HCT116 (cell line): Measurements from ENCODE around the gene STIMATE. TPM values are rescaled to one million over a fixed set of nuclear protein-coding genes. Genes with fewer than 3 reads are reported as not detected.

Source experiments
- ATAC-seq: fragments of 200-7000 bp; cut with Tn5 transposase; 2 replicates; pipeline ENCODE4 v1.9.1; 2020; ENCODE audit warnings: mild to moderate bottlenecking, moderate library complexity
- BruUV-seq: library from RNA; stranded (reverse); fragments of 400-500 nt; replicated peaks from 2 replicates; lab custom pipeline; 2021; lab: Mats Ljungman, UMichigan
- CTCF ChIA-PET: fragments of 300-600 bp; sonication (Branson Sonifier 250); formaldehyde crosslinking; loops from one replicate; lab custom pipeline; 2021; ENCODE audit warnings: antibody characterized with exemption; lab: Charles Lee
- POLR2A ChIA-PET: fragments of 300-600, 350-600 bp; sonication (Branson Sonifier 250); formaldehyde crosslinking; loops from one replicate; lab custom pipeline; 2021; ENCODE audit warnings: antibody characterized with exemption; lab: Charles Lee
- RAD21 ChIA-PET, 2 experiments: fragments of 300-600 bp; sonication (Branson Sonifier 250); formaldehyde crosslinking; loops; one replicate each; lab custom pipeline; 2023; ENCODE audit warnings: low total read pairs in 2 of 2; ENCODE audit not compliant: uncharacterized antibody in 2 of 2, unreplicated experiment in 2 of 2, low non-redundant PET in 1 of 2; lab: Charles Lee
- DNase-seq: peaks from one replicate; pipeline ENCODE4 v3.0.0-alpha.2; 2010; ENCODE audit warnings: low read depth, low spot score
- H2AFZ ChIP-seq: fragments of 200-600 bp; shearing (Covaris generic), sonication (generic); 2 replicates; pipeline ENCODE4 v1.6.1; 2017; ENCODE audit warnings: low read depth, mixed run types, mixed read lengths, antibody characterized with exemption, low read length; ENCODE audit not compliant: poor library complexity, severe bottlenecking
- H3K27ac ChIP-seq: 2 replicates; pipeline ENCODE4 v1.5.1; 2012; ENCODE audit warnings: low read depth, low read length
- H3K27me3 ChIP-seq: fragments of 200-600 bp; sonication (generic); 2 replicates; pipeline ENCODE4 v1.6.1; 2016; ENCODE audit warnings: mixed run types, low read length, mixed read lengths; ENCODE audit not compliant: insufficient read depth
- H3K36me3 ChIP-seq, 2 experiments: fragments of 200-500 bp in 1 of 2; fragments of 200-600 bp in 1 of 2; sonication (Bioruptor generic) in 1 of 2; sonication (generic) in 1 of 2; 2 replicates each; pipeline versions ENCODE4 v1.5.1 to v1.6.1; 2014 to 2016; ENCODE audit warnings: low read length in 2 of 2, inconsistent platforms in 1 of 2, mixed read lengths in 1 of 2, mixed run types in 1 of 2; ENCODE audit not compliant: insufficient read depth in 2 of 2, control insufficient read depth in 1 of 2
- H3K4me1 ChIP-seq, 2 experiments: fragments of 200-600 bp in 1 of 2; sonication (generic) in 1 of 2; 2 replicates each; pipeline versions ENCODE4 v1.5.1 to v1.6.1; 2012 to 2017; ENCODE audit warnings: low read length in 2 of 2, inconsistent platforms in 1 of 2, mild to moderate bottlenecking in 1 of 2, mixed read lengths in 1 of 2, mixed run types in 1 of 2, moderate library complexity in 1 of 2; ENCODE audit not compliant: insufficient read depth in 2 of 2, control insufficient read depth in 1 of 2
- H3K4me2 ChIP-seq: fragments of 200-600 bp; sonication (generic); 2 replicates; pipeline ENCODE4 v1.6.1; 2017; ENCODE audit warnings: mixed run types, low read length, mixed read lengths
- H3K4me3 ChIP-seq, 2 experiments: fragments of 200-600 bp in 1 of 2; sonication (generic) in 1 of 2; replicated peaks in 1 of 2; 2 replicates each; pipeline ENCODE4 v1.5.1; 2011 to 2016; ENCODE audit warnings: low read length in 2 of 2, control low read depth in 1 of 2, low read depth in 1 of 2, mild to moderate bottlenecking in 1 of 2, mixed read lengths in 1 of 2, mixed run types in 1 of 2
- H3K79me2 ChIP-seq: fragments of 200-600 bp; sonication (generic); 2 replicates; pipeline ENCODE4 v1.6.1; 2017; ENCODE audit warnings: mild to moderate bottlenecking, mixed run types, low read length, moderate library complexity, mixed read lengths; ENCODE audit not compliant: insufficient read depth
- H3K9ac ChIP-seq: fragments of 200-600 bp; sonication (generic); 2 replicates; pipeline ENCODE4 v1.6.1; 2016; ENCODE audit warnings: low read length, mixed read lengths
- H3K9me2 ChIP-seq: fragments of 200-600 bp; sonication (generic), shearing (Covaris generic); 2 replicates; pipeline ENCODE4 v1.6.1; 2017; ENCODE audit warnings: mixed run types, mild to moderate bottlenecking, moderate library complexity; ENCODE audit not compliant: insufficient read depth
- H3K9me3 ChIP-seq, 2 experiments: fragments of 200-500 bp in 1 of 2; fragments of 200-600 bp in 1 of 2; sonication (Bioruptor generic) in 1 of 2; sonication (generic) in 1 of 2; 2 replicates each; pipeline ENCODE4 v1.6.1; 2014 to 2017; ENCODE audit warnings: low read length in 2 of 2, mixed read lengths in 2 of 2, inconsistent platforms in 1 of 2, low read depth in 1 of 2, mild to moderate bottlenecking in 1 of 2, mixed run types in 1 of 2, moderate library complexity in 1 of 2; ENCODE audit not compliant: control insufficient read depth in 1 of 2, insufficient read depth in 1 of 2
- H4K20me1 ChIP-seq: fragments of 200-600 bp; sonication (generic), shearing (Covaris generic); 2 replicates; pipeline ENCODE4 v1.6.1; 2017; ENCODE audit warnings: mixed run types, mild to moderate bottlenecking, moderate library complexity; ENCODE audit not compliant: insufficient read depth
- CBX3 ChIP-seq: IDR thresholded peaks from 2 replicates; pipeline ENCODE4 v1.6.1; 2012; ENCODE audit warnings: low read depth
- CEBPB ChIP-seq: IDR thresholded peaks from 2 replicates; pipeline ENCODE4 v1.6.1; 2012; ENCODE audit warnings: low read depth
- CTCF ChIP-seq, 3 experiments: fragments of 200-600 bp in 1 of 3; sonication (generic) in 1 of 3; IDR thresholded peaks in 2 of 3; conservative IDR thresholded peaks in 1 of 3; 2 replicates each; pipeline ENCODE4 v1.5.1; 2012 to 2017; ENCODE audit warnings: low read depth in 2 of 3, low read length in 2 of 3, antibody characterized with exemption in 1 of 3, borderline replicate concordance in 1 of 3, control low read depth in 1 of 3, mild to moderate bottlenecking in 1 of 3, mixed read lengths in 1 of 3, mixed run types in 1 of 3, moderate library complexity in 1 of 3; ENCODE audit not compliant: insufficient read depth in 1 of 3
- EGR1 ChIP-seq: IDR thresholded peaks from 2 replicates; pipeline ENCODE4 v1.6.1; 2012; ENCODE audit warnings: low read depth
- JUND ChIP-seq: IDR thresholded peaks from 2 replicates; pipeline ENCODE4 v1.6.1; 2012
- POLR2A ChIP-seq: IDR thresholded peaks from 2 replicates; pipeline ENCODE4 v1.7.0; 2011; ENCODE audit warnings: borderline replicate concordance; ENCODE audit not compliant: insufficient read depth, insufficient read length; ENCODE audit errors: extremely low read depth
- POLR2AphosphoS5 ChIP-seq: IDR thresholded peaks from 2 replicates; pipeline ENCODE4 v1.6.1; 2011; ENCODE audit warnings: mild to moderate bottlenecking, low read depth, low read length, moderate library complexity
- RAD21 ChIP-seq: IDR thresholded peaks from 2 replicates; pipeline ENCODE4 v1.6.1; 2012; ENCODE audit warnings: low read depth, mild to moderate bottlenecking
- SP1 ChIP-seq: IDR thresholded peaks from 2 replicates; pipeline ENCODE4 v1.6.1; 2012; ENCODE audit warnings: low read depth
- SRF ChIP-seq: IDR thresholded peaks from 2 replicates; pipeline ENCODE4 v1.6.1; 2012; ENCODE audit warnings: low read depth
- YY1 ChIP-seq: IDR thresholded peaks from 2 replicates; pipeline ENCODE4 v1.6.1; 2011; ENCODE audit warnings: low read length, low read depth, moderate library complexity, mild to moderate bottlenecking; ENCODE audit not compliant: insufficient replicate concordance; ENCODE audit errors: extremely low read depth
- ZBTB33 ChIP-seq: IDR thresholded peaks from 2 replicates; pipeline ENCODE4 v1.6.1; 2011; ENCODE audit warnings: mild to moderate bottlenecking, low read length, moderate library complexity; ENCODE audit not compliant: insufficient replicate concordance; ENCODE audit errors: extremely low read depth
- ZFX ChIP-seq: fragments of 450-650 bp; IDR thresholded peaks from 2 replicates; pipeline ENCODE4 v1.6.1; 2017
- ZNF274 ChIP-seq: fragments of 200-500 bp; sonication (Bioruptor generic); IDR thresholded peaks from 2 replicates; pipeline ENCODE4 v1.6.1; 2014; ENCODE audit warnings: mild to moderate bottlenecking, low read depth, low read length, inconsistent platforms
- intact Hi-C: fragments of 100-400 bp; cut with micrococcal nuclease; formaldehyde crosslinking; loops from 2 replicates; pipeline ENCODE4 v1.10.0; 2022
- total RNA-seq: library from RNA; stranded (reverse); gene quantifications from one replicate; pipeline ENCODE4 v1.2.1, GENCODE V29; 2021; ENCODE audit not compliant: unreplicated experiment
- TF ChIP-seq, protein P1 (sequence below): IDR thresholded peaks from 2 replicates; pipeline ENCODE4 v1.6.1; 2012
- TF ChIP-seq, protein P2 (sequence below): IDR thresholded peaks from 2 replicates; pipeline ENCODE4 v1.6.1; 2012
- TF ChIP-seq, protein P3 (sequence below): IDR thresholded peaks from 2 replicates; pipeline ENCODE4 v1.6.1; 2012; ENCODE audit warnings: low read depth

The STIMATE gene
- total RNA-seq, 1 experiment from 2014 or later, result 20.2 TPM

- no peaks in the 10 kb centered on the region for H4K20me1 ChIP-seq
- ATAC-seq, result no peak
- H3K9me2 ChIP-seq, result no peaks in the 10 kb centered on the region
- no peaks in the 10 kb centered on the region for H3K27me3 ChIP-seq
- TF ChIP-seq JUND (no peak), RAD21 (no peak), CBX3 (no peak), ZBTB33 (no peak), POLR2AphosphoS5 (no peak), CEBPB (no peak), EGR1 (no peak), CTCF (IDR thresholded peaks at IDR 0.05 in 2 of 3, conservative IDR thresholded peaks at IDR 0.05 in 1 of 3; ENCODE audit: borderline replicate concordance in 1 of 3, insufficient read depth in 1 of 3, low read depth in 2 of 3, low read length in 2 of 3) (no peak), SRF (no peak), ZFX (no peak), POLR2A (no peak), SP1 (no peak), YY1 (no peak), ZNF274 (no peak)
- TF ChIP-seq, protein P1, sequence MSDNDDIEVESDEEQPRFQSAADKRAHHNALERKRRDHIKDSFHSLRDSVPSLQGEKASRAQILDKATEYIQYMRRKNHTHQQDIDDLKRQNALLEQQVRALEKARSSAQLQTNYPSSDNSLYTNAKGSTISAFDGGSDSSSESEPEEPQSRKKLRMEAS, result no peak
- TF ChIP-seq, protein P2, sequence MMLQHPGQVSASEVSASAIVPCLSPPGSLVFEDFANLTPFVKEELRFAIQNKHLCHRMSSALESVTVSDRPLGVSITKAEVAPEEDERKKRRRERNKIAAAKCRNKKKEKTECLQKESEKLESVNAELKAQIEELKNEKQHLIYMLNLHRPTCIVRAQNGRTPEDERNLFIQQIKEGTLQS, result no peak
- TF ChIP-seq, protein P3, sequence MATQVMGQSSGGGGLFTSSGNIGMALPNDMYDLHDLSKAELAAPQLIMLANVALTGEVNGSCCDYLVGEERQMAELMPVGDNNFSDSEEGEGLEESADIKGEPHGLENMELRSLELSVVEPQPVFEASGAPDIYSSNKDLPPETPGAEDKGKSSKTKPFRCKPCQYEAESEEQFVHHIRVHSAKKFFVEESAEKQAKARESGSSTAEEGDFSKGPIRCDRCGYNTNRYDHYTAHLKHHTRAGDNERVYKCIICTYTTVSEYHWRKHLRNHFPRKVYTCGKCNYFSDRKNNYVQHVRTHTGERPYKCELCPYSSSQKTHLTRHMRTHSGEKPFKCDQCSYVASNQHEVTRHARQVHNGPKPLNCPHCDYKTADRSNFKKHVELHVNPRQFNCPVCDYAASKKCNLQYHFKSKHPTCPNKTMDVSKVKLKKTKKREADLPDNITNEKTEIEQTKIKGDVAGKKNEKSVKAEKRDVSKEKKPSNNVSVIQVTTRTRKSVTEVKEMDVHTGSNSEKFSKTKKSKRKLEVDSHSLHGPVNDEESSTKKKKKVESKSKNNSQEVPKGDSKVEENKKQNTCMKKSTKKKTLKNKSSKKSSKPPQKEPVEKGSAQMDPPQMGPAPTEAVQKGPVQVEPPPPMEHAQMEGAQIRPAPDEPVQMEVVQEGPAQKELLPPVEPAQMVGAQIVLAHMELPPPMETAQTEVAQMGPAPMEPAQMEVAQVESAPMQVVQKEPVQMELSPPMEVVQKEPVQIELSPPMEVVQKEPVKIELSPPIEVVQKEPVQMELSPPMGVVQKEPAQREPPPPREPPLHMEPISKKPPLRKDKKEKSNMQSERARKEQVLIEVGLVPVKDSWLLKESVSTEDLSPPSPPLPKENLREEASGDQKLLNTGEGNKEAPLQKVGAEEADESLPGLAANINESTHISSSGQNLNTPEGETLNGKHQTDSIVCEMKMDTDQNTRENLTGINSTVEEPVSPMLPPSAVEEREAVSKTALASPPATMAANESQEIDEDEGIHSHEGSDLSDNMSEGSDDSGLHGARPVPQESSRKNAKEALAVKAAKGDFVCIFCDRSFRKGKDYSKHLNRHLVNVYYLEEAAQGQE, result no peak
- TF ChIP-seq, all 23 proteins: peak for 0
- no peaks in the 10 kb centered on the region for H3K79me2 ChIP-seq
- CTCF ChIA-PET, result interaction anchor here (0.6 kb wide), 1 partner anchor 149 kb away, joined by 3 read pairs; no protein-coding TSS in a partner anchor
- no peak overlapping the region for H2AFZ ChIP-seq
- no peak overlapping the region for H3K9ac ChIP-seq
- no peak overlapping the region for H3K4me3 ChIP-seq
- no peak overlapping the region for H3K27ac ChIP-seq
- no TSS peak for BruUV-seq
- RAD21 ChIA-PET, result no interaction called here
- POLR2A ChIA-PET, result no interaction called here
- no peaks in the 10 kb centered on the region for H3K9me3 ChIP-seq
- H3K4me1 ChIP-seq, result no peaks in the 10 kb centered on the region
- DNase-seq, result no peak
- peaks cover 17 to 20% of the 10 kb centered on the region in 2 experiments; a peak in 3 of 4 replicates for H3K36me3 ChIP-seq
- intact Hi-C loops, result no loop called here
- H3K4me2 ChIP-seq, result no peak overlapping the region
Measured at GRCh38 chr3:52920841-52921240, 23.5 kb upstream of the STIMATE start.
